GM23338 (cell line): ENCODE measurements around the gene INHBB. TPM values are rescaled to one million over a fixed set of nuclear protein-coding genes. Genes with fewer than 3 reads are reported as not detected.

Source experiments
- ATAC-seq: fragments of 200-7000 bp; cut with Tn5 transposase; 3 replicates; pipeline ENCODE4 v1.9.1; 2020
- DNase-seq: peaks from one replicate; pipeline ENCODE4 v3.0.0-alpha.2; 2015; ENCODE audit warnings: low spot score
- H2AFZ ChIP-seq: fragments of 200-600 bp; sonication (generic); 2 replicates; pipeline ENCODE4 v1.8.0; 2016; ENCODE audit warnings: antibody characterized with exemption, mild to moderate bottlenecking, moderate library complexity
- H3F3A ChIP-seq: fragments of 200-600 bp; sonication (generic); replicated peaks from 2 replicates; pipeline ENCODE4 v1.8.0; 2017; ENCODE audit warnings: antibody characterized with exemption, mixed run types, low read depth
- H3K27ac ChIP-seq: fragments of 200-600 bp; sonication (generic); 2 replicates; pipeline ENCODE4 v1.6.1; 2016; ENCODE audit warnings: low read depth
- H3K27me3 ChIP-seq: fragments of 200-600 bp; sonication (generic); 2 replicates; pipeline ENCODE4 v1.8.0; 2016; ENCODE audit warnings: mild to moderate bottlenecking, mixed run types, moderate library complexity; ENCODE audit not compliant: insufficient read depth
- H3K36me3 ChIP-seq: fragments of 200-600 bp; sonication (generic); 2 replicates; pipeline ENCODE4 v1.8.0; 2016; ENCODE audit warnings: mild to moderate bottlenecking; ENCODE audit not compliant: insufficient read depth
- H3K4me1 ChIP-seq: fragments of 200-600 bp; sonication (generic); 2 replicates; pipeline ENCODE4 v1.8.0; 2016; ENCODE audit warnings: mild to moderate bottlenecking, moderate library complexity; ENCODE audit not compliant: insufficient read depth
- H3K4me2 ChIP-seq: fragments of 200-600 bp; sonication (generic); 2 replicates; pipeline ENCODE4 v1.7.1; 2017; ENCODE audit warnings: mixed run types
- H3K4me3 ChIP-seq: fragments of 200-600 bp; sonication (generic); 2 replicates; pipeline ENCODE4 v1.6.1; 2016; ENCODE audit warnings: mixed run types
- H3K79me2 ChIP-seq: fragments of 200-600 bp; sonication (generic); replicated peaks from 2 replicates; pipeline ENCODE4 v1.8.0; 2017; ENCODE audit warnings: mild to moderate bottlenecking; ENCODE audit not compliant: insufficient read depth
- H3K9me2 ChIP-seq: fragments of 200-600 bp; sonication (generic); 2 replicates; pipeline ENCODE4 v1.8.0; 2017; ENCODE audit not compliant: insufficient read depth
- H4K20me1 ChIP-seq: fragments of 200-600 bp; sonication (generic); replicated peaks from 2 replicates; pipeline ENCODE4 v1.8.0; 2017; ENCODE audit warnings: mild to moderate bottlenecking; ENCODE audit not compliant: insufficient read depth
- H3K27ac Mint-ChIP-seq: 2 replicates; pipeline ENCODE4 v1.8.0; 2020; ENCODE audit warnings: inconsistent platforms, mild to moderate bottlenecking, moderate library complexity, mixed read lengths
- H3K27me3 Mint-ChIP-seq: 3 replicates; pipeline ENCODE4 v1.8.0; 2022; ENCODE audit warnings: low read depth, mild to moderate bottlenecking, moderate library complexity, mixed read lengths, inconsistent platforms; ENCODE audit not compliant: insufficient read depth, poor library complexity
- H3K36me3 Mint-ChIP-seq: 3 replicates; pipeline ENCODE4 v1.8.0; 2021; ENCODE audit warnings: low read depth, mild to moderate bottlenecking, inconsistent platforms, moderate library complexity, mixed read lengths
- H3K4me1 Mint-ChIP-seq: 3 replicates; pipeline ENCODE4 v1.8.0; 2020; ENCODE audit warnings: mild to moderate bottlenecking, inconsistent platforms, mixed read lengths
- H3K4me3 Mint-ChIP-seq: 3 replicates; pipeline ENCODE4 v1.8.0; 2021; ENCODE audit warnings: moderate library complexity, mild to moderate bottlenecking, inconsistent platforms, mixed read lengths
- H3K9me3 Mint-ChIP-seq: 3 replicates; pipeline ENCODE4 v1.8.0; 2020; ENCODE audit warnings: moderate library complexity, mild to moderate bottlenecking, inconsistent platforms, mixed read lengths
- CREB1 ChIP-seq: fragments of 250-450 bp; sonication (Bioruptor Pico); IDR thresholded peaks from 2 replicates; pipeline ENCODE4 v1.5.0; 2020; ENCODE audit warnings: low read depth, mild to moderate bottlenecking, moderate library complexity
- ETS1 ChIP-seq: IDR thresholded peaks from 2 replicates; pipeline ENCODE4 v1.6.1; 2016; ENCODE audit warnings: antibody characterized with exemption
- JUNB ChIP-seq: IDR thresholded peaks from one replicate; pipeline ENCODE4 v1.6.1; 2016; ENCODE audit warnings: antibody characterized with exemption; ENCODE audit not compliant: unreplicated experiment
- POLR2AphosphoS5 ChIP-seq: IDR thresholded peaks from 2 replicates; pipeline ENCODE4 v1.6.1; 2016; ENCODE audit warnings: antibody characterized with exemption, low read depth
- REST ChIP-seq: IDR thresholded peaks from one replicate; pipeline ENCODE4 v1.6.1; 2018; ENCODE audit warnings: antibody characterized with exemption; ENCODE audit not compliant: unreplicated experiment
- ZNF114 ChIP-seq: fragments of 250-450 bp; sonication (Bioruptor Pico); IDR thresholded peaks from 2 replicates; pipeline ENCODE4 v1.5.0; 2020; ENCODE audit warnings: mild to moderate bottlenecking, moderate library complexity
- ZNF331 ChIP-seq: fragments of 250-450 bp; sonication (Bioruptor Pico); IDR thresholded peaks from 2 replicates; pipeline ENCODE4 v1.5.0; 2020; ENCODE audit warnings: low read depth, mild to moderate bottlenecking, moderate library complexity
- polyA plus RNA-seq: library from polyadenylated mRNA; unstranded; fragments of >200 nt; fragmentation: Nextera tagmentation; extraction: Ambion mirVana; gene quantifications from 2 replicates; pipeline ENCODE4 v1.2.1, GENCODE V29; 2016
- total RNA-seq: library from RNA; depleted of rRNA; stranded (reverse); fragments of >200 nt; shearing (Covaris generic); gene quantifications from 2 replicates; pipeline ENCODE4 v1.2.3, GENCODE V29; 2014

INHBB gene
- total and polyA plus RNA-seq, 2 experiments from 2014 or later: 0.21 TPM; not detected in 1

- TF ChIP-seq REST (no peak), JUNB (no peak), ETS1 (no peak), CREB1 (no peak), ZNF331 (no peak), POLR2AphosphoS5 (no peak), ZNF114 (no peak)
Observed at GRCh38 chr2:120378605-120379004, 32.7 kb downstream of the INHBB start (continued).

- H3K9me2 ChIP-seq: no peaks in the 10 kb centered on the region
- no peak overlapping the region for H3K4me2 ChIP-seq
- H3K4me3 Mint-ChIP-seq: no peak overlapping the region
- H2AFZ ChIP-seq: no peak overlapping the region
- H3K27me3 Mint-ChIP-seq: peaks cover 12% of the 10 kb centered on the region
- no peaks in the 10 kb centered on the region for H3F3A ChIP-seq
- peaks cover 8% of the 10 kb centered on the region; the same call in 1 of the 2 replicates for H3K4me1 ChIP-seq
- no peaks in the 10 kb centered on the region; the same call in 2 of the 3 replicates for H3K9me3 Mint-ChIP-seq
- no peaks in the 10 kb centered on the region for H4K20me1 ChIP-seq
- no peaks in the 10 kb centered on the region for H3K79me2 ChIP-seq
- ATAC-seq (no peak), DNase-seq (no peak)
- TF ChIP-seq REST: no peak
- TF ChIP-seq ZNF331: no peak
- H3K36me3 ChIP-seq: no peaks in the 10 kb centered on the region
- no peak overlapping the region for H3K4me3 ChIP-seq
- H3K27ac Mint-ChIP-seq: no peak overlapping the region
- 0 out of 2 replicates have a peak, but pooled peaks cover 5% of the 10 kb centered on the region for H3K27me3 ChIP-seq
- no peaks in the 10 kb centered on the region for H3K36me3 Mint-ChIP-seq
- peaks cover 23% of the 10 kb centered on the region; the same call in 2 of the 3 replicates for H3K4me1 Mint-ChIP-seq
- H3K27ac ChIP-seq: no peak overlapping the region
Observed at GRCh38 chr2:120379916-120380893, 34.3 kb downstream of the INHBB start.
